ENCODE measurements around the gene PUSL1.

PUSL1 gene

DNA sequence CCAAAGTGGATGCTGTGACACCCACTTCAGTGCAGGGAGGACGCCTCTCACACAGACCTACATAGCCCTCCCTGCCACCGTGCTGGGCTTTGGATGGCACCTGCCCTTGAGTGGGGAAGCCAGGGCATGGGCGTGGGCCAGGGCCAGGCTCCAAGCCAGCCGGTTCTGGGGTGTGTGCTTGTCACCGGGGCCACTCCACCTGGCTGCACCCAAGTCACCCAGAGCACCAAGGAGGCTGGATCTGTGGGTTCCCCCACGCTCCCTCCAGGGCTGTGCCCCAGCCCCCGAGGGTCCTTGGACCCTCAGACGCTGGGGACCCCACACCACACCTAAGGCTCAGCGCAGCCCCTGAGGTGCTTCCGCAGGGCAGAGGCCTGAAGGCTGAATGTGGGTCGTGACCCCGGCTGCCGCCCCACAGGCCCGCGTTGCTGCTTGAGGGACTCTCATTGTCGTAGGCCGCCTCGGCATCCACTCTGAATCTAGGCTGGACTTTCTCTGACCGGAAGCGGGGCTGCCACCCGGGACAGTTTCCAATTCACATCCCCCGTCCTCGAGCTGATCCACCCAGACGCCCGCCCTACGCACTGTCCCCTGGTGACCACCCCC lies 48.5 kb downstream of the PUSL1 start:
- no peak for DNase-seq

DNA sequence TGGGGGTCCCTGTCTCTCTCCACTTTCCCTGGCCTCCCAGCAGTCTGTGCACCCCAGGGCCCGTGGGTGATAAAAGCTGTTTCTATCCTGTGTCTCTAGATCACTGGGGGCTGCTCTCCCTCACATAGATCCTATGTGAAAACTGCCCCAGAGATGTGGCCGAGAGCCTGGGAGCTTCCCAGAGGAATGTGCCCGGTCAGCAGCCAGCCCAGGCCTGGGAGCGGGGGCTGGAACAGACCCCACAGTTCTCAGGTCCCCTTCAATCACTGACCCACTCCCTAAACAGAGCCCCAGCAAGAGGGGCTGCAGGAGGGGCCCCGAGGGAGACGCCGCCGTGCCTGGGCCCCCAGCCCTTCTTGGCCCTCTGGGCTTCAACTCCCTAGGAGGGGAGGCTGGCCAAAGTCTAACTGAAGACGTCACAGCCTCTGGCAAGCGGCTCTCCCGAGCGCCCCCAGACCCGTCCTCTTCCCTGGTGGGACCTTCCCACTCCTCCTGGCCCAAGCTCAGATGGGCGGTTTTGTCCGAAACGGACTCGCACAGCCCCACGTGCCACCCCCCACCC lies 49.6 kb downstream of the PUSL1 start:
- no peak for DNase-seq

DNA sequence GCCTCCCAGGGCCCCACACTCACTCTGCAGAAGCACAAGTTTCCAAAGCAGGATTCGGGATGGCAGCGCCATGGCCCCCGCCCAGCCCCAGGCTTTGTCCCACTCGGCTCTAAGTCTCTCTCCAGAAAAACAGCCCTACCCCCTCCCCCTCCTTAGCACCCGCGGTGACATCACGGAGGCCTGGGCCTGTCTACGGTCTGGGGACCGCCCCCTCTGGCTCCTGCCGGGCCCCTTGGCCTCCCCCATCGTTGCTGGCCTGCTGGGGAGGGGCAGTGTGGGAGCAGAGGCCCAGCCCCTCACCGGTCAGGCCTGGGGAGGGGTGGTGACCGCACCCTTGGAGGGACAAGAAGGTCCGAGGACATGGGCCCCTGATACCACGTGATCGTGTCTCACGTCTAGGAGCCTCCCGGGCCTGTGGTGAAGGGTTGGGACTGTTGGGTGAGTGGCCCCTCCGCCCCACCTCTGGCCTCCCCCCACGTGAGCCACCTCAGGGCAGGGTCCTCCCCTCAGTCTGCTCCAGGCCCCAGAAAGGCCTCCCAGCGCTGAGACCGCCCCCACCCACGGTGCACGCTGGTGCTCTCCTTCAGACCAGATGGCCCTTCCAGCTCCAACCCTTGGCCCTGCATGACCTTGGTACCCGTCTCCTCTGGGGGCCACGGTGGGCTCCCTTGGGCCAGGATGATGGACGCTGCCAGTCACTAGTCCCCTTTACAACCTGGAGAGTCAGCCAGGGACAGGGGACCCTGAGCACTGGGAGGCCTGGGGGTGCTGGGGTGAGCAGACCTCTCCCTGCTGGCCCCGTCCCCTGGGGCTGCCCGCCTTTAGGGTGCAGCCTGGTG lies 50.3 kb downstream of the PUSL1 start, which contains the start of gene MXRA8:
Gene MXRA8, minus strand, starts transcription at position 123 of the 839 bp plus-strand sequence. Its CDS starts 51 bp downstream, at position 72.
- no peak for DNase-seq

DNA sequence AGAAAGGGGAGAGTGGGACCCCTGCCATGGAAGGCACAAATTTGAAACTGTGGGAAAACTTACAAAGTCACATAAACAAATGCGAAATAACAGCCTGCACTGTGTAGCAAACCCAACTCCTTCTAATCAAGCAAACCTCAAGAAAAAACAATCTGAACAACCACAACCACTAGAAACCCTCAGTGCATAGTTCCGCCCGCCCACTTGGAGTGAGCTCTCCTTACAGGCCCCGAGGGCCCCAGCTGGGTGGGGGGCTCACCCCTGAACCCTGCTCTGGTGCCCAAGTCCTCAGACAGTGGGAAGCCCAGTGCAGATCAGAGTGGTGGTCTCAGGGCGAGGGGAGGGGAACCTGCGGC lies 50.9 kb downstream of the PUSL1 start:
- DNase-seq, result no peak

DNA sequence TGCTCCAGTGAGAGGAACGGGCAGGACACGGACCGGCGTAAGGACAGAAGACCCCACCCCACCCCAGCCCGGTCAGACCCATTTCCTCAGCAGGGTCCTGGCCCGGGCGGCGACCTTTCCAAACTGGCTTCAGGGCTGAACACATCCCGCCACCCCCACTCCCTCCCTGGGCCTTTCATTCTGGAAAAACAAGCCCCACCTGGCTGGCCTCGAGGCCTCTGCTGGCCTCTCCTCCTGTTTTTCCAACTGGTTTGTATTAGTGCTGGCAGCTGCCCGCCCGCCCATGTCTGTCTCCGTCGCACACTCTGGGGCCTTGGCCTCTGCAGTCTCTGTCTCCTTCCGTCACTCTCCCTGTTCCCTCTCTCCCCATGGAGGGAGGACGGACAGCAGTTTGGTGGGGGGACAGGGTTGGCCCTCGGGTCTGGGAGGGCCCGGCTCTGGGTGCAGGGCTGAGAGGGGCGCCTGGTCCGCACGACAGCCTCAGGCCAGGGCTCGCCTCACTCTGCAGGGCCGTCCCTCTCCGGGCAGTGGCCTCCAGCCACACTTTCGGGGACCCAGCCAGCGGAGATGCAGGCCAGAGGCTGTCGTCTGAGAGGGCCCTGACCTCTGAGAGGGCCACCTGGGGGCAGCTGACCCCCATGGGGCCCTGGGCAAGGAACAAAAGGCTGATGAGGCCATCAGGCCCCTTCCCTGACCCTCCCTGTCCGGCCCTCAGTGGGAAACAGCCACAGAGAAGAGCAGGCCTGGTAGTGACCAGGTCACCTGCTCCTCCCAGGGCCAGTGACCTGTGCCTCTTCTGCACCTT lies 51.5 kb downstream of the PUSL1 start:
- DNase-seq, result no peak

DNA sequence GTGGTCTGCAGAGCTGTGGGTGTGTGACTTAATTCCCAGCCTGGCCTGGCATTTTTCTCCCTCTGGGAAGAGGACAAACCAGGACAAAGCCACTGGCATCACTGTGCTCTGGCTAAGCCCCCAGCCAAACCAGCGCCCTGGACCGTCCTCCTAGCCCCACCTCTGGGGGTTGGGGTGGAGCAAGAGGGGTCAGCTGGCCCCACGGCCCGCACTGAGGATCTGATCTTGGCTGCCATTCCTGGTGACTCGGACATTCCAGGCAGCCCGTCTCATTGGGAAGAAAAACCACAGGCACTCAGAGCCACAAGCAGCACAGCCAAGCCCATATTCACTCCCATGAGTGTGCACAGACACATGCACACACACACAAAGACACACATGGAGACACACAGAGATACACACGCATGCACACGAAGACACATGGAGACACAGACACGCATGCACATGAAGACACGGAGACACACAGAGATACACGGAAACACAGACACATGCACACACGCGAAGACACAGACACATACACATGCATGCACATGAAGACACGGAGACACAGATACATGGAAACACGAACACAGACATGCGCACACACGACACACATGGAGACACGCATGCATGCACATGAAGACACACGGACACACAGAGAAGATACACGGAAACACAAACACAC lies 52.2 kb downstream of the PUSL1 start:
- no peak for DNase-seq
